Measurements from ENCODE around the gene MARVELD1. TPM values are rescaled to one million over a fixed set of nuclear protein-coding genes. Genes with fewer than 3 reads are reported as not detected.

Gene MARVELD1
- total RNA-seq, 2 donors from 2014 or later = 87.5 to 96.8 TPM

DNA sequence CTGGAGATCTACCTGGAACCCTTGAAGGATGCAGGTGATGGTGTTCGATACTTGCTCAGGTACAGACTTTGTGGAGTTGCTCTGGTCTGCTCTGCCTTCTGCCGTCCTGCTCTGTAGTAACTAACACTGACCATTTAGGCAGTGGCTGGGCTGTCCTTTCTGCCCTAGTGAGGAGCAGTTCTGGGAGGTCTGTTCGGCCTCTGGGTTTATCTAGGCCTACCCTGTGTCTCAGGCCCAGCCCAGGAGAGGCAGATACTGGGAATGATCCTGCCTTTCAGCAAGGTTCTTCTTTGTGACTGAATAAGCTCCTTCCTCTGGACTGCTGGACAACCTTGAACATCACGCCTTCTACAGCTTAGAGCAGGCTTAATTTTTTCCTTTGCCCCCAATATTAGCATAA, 25.1 kb downstream of the MARVELD1 start:
- DNase-seq (ENCODE audit: low spot score) = no peak
- intact Hi-C loops (cut with DNase I) = loop anchor here in 1 of 2 donors (5.0 kb wide), 1 partner anchor 51 kb away; the partner anchor contains the start of gene AVPI1

DNA sequence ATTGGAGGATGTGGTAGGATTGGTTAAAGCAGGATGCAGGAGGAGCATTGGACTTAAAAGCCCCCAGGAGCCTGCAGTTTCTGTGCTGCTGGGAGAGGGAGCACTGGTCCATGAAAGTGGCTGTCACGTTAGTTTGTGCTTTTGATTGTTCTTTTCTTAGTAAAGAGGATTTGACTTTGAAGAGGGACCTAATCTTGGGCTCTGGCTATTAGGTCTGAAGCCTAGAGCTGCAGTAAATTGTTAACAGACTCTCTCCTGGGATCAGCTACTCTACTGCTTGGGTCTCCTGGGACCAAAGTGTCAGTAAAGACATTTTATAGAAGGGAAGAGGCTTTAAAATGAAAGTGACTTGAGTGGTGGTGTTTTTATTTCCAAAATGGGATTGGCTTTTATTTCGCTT, 27.1 kb downstream of the MARVELD1 start:
- no peak for DNase-seq (ENCODE audit: low spot score)
- intact Hi-C loops (cut with DNase I) = no loop called here

DNA sequence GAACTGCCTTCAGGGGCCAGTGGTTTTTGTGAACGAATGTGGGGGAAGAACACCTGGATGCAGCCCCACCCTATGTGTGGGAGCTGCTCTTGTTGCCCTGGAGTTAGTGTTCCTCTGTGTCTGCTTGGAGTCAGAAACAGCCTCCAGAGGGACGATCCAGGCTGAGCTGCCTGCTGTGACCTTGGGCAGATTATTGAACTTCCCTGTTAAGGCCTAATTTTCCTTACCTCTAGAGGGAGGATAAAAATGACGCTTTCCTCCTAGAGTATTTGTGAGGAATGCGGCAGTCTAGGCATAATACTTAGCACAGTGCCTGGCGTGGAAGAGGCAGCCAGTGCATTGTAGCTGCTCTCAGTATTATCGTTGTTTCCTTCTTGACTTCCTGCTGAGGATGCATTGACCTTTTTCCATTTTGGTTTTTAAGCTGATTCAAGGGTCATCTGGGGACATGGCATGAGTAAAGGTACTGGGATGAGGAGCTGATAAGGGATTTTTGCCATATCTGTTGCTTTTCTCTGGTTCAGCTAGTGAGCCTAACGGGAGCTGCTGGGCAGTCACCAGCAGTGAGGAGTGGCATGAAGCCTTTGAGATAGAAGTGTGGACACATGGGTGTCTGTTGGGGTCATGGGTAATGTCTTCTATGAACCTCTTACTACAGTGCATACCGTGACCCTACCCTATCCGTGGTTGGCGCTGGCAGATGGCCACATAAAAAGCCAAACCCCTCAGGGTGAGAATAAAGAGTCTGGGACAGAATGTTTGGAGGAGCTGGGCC, 29.8 kb downstream of the MARVELD1 start:
- no peak for DNase-seq (ENCODE audit: low spot score)
- intact Hi-C loops (cut with DNase I) = no loop called here

DNA sequence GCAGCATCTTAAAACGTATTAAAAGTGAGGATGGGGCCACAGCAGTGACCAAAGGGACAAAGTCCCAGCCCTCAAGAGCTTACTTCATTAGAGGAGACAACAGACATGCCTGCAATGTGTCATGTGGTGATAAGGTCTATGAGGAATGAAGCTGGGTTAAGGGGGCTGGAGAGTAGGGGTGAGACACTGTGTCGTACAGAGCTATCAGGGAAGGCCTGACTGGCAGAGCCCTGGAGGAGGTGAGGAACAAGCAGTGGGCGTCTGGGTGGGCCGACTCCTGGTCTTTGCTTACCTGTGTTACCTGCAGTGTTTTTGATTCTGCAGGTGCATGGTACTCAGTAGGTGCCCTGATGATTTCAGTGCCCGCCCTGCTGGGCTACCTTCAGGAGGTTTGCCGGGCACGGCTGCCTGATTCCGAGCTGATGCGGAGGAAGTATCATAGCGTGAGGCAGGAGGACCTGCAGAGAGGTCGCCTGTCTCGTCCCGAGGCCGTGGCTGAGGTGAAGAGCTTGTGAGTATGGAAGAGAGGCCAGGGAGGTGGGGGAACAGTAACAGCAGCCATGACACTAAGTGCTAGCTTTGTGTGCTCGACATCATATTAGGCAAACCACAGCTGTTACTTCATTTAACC, 31.0 kb downstream of the MARVELD1 start:
- DNase-seq (ENCODE audit: low spot score) = peak; percentile 12
- intact Hi-C loops (cut with DNase I) = no loop called here

DNA sequence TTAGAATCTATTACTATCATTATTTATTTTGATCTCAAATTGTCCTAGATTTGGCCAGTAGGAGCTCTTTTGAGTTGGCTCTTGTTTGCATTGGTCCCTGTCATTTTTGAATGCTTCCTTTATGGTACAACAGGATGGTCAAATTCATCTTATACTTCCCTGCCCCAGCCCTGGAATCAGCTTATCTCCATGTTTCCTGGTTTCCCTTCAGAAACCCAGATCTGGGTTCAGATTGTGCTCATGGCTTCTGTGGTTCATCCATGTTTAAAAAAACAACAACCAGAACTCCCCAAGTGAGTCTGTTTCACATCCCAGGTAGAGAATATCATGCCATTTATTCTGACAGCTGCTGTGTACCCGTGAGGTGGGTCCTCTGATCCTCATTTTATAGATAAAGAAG, 34.0 kb downstream of the MARVELD1 start:
- no peak for DNase-seq (ENCODE audit: low spot score)

DNA sequence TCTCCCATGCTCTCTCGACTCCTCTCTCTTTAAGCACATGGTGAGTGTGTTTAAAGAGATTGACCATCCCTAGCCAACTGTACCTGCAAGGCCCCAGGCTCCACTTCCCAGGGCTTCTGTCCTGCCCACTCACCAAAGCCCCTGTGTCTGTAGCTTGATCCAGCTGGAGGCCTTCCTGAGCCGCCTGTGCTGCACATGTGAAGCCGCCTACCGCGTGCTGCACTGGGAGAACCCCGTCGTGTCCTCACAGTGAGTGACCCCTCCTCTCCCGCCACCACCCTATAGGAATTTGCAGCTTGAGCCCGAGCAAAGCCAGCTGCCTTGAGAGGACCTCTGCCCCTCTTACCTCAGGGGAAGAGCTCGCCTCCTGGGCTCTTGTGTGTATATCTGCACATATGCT, 34.6 kb downstream of the MARVELD1 start:
- intact Hi-C loops (cut with DNase I) = no loop called here
- DNase-seq (ENCODE audit: low spot score) = peak; percentile 68

More for the DNA sequence above, 34.0 kb downstream of the MARVELD1 start:
- intact Hi-C loops (cut with DNase I) = no loop called here

DNA sequence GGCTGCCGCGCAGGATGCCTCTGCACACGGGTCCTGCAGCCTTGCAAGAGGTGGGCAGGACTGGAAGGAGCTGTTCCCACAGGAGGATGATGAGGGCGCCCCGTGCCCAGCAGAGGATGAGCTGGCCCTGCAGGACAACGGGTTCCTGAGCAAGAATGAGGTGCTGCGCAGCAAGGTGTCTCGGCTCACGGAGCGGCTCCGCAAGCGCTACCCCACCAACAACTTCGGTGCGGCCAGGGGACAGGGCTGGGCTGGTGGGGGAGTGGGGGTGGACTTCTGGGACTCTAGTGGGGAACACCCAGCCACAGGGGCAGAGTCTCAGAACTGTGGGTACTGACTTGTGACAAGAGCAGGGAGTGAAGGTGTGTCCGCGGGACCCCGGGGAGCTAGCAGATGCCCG, 39.4 kb downstream of the MARVELD1 start:
- intact Hi-C loops (cut with DNase I) = no loop called here
- DNase-seq (ENCODE audit: low spot score) = peak; percentile 51

DNA sequence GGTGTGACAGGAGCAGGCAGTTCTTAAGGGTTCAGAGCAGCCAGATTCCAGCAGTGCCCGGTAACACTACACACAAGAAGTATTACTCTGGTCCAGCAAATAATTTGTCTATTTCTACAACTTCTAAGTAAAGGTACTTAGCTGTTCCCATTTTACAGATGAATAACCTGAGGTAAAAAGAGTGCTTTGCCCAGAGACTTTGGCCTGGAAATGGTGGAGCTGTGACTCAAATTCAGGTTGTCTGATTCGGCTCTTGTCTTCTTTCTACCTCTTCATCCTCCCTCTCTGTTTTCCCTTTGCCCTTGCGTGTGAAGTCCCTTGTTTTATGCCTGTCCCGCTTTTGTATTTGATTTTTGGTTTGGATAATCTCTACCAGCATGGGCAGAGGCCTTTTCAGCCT, 41.2 kb downstream of the MARVELD1 start:
- intact Hi-C loops (cut with DNase I) = no loop called here
- DNase-seq (ENCODE audit: low spot score) = no peak

DNA sequence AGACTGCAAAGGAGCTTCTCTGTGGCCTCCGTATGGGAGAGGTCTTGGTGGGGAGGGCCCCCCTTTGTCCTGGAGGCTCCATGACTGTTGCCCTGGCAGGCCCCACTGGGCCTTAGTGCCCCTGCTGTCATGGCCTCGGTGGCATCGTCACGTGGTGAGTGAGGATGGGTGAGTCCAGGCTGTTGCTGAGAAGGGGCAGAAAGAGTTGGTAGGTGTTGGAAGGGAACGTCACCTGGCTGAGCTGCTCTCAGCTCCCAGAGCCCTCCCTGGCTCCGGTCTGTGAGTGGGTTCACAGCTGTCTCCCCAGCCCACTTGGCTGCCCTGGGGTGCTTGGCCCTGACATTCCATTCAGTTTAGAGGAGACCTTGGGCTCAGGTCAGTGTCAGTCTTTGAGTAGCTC, 42.2 kb downstream of the MARVELD1 start:
- peak; percentile 46 for DNase-seq (ENCODE audit: low spot score)
- intact Hi-C loops (cut with DNase I) = no loop called here

DNA sequence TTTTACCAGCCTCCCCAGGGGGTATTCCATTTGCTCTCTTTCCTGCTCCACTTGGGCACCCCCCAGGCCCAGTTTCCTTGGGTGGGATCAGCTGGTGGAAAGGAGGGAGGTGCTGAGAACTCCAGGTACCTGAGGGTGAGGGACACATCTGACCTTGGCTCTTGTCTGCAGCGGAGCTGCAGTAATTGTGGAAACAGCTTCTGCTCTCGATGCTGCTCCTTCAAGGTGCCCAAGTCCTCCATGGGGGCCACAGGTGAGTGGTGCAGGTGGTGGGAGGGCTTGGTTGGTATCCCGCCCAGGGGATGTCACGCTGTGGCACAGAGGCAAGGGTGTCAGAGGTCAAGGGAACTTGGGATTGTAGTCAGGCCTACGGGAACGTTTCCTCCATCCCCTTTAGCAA, 43.9 kb downstream of the MARVELD1 start:
- no peak for DNase-seq (ENCODE audit: low spot score)
- intact Hi-C loops (cut with DNase I) = no loop called here

DNA sequence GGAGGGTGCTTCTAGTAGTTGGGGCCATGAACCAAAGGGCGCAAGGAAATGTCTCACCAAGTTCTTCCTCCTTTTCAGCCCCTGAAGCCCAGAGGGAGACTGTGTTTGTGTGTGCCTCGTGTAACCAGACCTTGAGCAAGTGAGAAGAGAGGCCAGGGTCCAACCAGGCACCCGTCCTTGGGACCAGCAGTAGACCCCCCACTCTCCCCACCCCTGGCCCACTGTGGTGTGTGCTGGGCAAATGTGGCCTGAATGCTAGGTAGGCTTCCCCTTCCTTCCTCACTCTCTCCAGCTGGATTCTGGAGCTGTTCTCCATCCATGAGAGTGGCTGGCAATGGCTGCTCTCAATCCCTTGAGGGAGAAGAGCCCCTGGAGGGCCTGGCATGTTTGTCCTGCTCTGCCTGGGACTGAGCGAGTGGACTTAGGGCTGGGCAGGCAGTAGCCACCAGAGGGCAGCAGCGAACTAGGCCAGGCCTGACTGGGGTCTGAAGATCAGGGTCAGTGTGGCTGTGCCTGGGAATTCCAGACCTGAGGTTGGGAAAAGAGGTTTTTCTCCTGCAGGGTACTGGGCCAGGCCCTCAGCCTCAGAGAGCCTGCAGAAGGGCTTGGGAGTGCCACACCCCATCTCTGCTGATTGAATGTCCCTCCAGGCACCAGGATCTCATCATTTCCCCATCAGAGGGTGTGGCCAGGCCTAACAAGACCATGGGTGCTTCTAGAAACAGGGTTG, 45.8 kb downstream of the MARVELD1 start:
- peak; percentile 86 for DNase-seq (ENCODE audit: low spot score)
- intact Hi-C loops (cut with DNase I) = no loop called here

DNA sequence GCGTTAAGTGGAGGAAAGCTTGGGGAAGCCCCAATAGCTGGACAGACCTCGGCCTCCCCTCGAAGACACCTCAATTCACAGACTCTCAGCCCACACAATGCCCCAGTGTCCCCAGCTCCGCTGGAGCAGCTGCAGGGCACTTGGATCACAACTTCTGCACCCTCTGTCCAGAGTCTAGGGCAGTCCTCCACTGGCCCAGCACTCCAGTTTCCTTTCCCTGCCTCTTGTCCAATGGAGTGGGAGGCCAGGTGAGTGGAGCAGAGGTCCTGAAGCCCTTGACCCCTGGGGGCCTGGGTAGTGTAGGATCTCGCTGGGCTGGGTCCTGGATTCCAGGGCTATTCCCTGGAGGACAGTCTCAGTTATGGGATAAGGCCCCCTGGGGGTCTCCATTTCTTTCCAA, 46.4 kb downstream of the MARVELD1 start:
- intact Hi-C loops (cut with DNase I) = no loop called here
- no peak for DNase-seq (ENCODE audit: low spot score)

DNA sequence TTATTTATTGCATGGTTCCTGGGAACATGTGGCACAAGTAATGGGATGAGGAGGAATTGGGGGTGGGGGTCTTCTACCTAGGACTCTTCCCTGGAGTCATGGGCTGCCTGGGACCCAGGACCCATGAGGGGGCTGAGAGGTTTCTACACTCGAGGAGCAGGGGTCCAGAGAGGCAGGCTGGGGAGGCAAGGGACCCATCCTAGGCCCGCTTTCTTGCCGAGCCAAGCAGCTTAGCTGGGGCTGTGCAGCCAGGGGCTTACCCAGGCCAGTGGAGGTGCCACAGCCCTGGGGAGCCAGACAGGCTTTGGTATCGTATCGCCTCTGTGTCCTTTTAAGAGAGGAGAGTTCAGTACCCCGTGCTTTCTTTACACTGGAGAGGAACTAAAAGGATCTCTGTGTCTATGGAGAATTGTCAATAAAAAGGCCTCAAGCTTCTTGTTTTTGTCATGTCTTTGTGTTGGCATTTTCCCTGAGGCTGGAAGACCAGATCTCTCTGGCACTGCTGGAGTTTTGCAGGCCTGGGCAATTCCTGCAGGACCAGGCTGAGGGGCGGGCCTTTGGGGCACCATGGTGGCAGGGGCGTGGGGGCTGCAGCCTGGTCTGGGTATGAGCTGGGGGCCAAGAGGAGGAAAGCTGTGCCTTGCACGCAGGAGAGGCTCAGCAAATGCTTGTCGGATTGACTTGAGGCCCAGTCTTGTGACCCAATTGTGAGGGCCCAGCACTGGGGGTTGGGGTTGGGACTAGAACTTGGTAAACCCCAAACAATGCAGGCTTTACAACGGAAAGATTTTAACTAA, 47.1 kb downstream of the MARVELD1 start:
- intact Hi-C loops (cut with DNase I) = no loop called here

DNA sequence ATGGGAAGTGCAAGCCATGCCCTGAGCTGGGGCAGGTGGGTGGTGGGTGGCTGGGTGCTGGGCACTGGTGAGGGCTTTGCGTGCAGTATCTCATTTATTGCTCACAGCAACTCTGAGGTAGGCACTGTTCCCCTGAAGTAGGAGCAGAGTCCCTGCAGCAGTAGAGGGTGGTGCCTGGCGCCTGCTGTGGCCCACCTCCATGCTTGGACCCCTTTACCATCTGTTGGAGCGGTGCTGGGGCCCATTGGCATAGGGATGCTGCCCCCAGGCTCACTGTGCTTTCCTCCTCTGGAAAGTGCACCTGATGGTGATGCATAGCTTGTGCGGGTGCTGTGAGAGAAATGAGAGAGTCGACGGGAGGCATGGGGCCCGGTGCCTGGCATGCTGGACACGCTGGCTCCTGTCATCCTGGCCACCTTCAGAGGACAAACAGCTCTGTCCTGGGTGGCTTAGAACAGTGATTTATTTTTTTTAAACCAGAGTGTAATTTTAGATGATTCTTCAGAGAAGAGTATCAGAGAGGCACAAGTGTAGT, 47.9 kb downstream of the MARVELD1 start:
- intact Hi-C loops (cut with DNase I) = no loop called here

More for the DNA sequence above, 47.1 kb downstream of the MARVELD1 start:
- DNase-seq (ENCODE audit: low spot score) = no peak

DNA sequence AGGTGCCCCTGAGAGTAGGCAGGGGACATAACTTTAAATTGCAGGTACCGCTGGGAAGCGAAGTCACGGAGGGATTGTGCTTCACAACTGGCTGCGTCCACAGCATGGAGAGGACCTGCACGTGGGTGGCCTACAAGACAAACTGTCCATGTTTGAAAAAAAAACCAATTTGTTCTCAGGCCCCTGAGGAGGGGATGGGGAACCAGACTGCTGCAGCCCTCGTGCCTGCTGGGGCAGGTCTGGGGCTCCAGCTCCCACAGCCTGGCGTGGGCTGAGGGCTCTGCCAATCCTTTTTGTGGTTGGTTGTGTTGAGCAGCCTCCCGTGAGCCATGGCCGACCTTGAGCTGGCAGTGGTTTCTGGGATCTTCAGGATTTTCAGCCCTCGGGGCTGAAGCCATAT, 48.5 kb downstream of the MARVELD1 start:
- DNase-seq (ENCODE audit: low spot score) = no peak
- intact Hi-C loops (cut with DNase I) = no loop called here

More for the DNA sequence above, 47.9 kb downstream of the MARVELD1 start:
- no peak for DNase-seq (ENCODE audit: low spot score)

DNA sequence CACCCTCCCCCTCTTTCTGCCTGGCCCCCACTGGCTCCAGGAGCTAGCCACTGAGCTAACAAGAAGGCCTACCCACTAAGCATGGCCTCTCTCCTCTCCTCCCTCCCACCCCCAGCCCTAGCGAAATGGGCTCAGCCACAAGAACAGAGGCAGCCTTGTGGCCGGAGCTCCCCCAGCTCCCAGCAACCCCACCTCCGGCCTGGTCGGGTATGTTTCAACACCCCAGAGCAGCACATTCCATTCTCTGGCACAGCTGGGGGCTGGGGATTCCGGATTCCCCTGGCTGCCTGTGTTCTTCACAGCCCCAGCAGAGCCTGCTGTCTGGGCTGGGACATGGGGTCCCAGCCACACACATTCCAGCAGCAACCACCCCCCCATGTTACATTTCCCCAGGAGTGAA, 49.3 kb downstream of the MARVELD1 start:
- intact Hi-C loops (cut with DNase I) = no loop called here
- DNase-seq (ENCODE audit: low spot score) = no peak

DNA sequence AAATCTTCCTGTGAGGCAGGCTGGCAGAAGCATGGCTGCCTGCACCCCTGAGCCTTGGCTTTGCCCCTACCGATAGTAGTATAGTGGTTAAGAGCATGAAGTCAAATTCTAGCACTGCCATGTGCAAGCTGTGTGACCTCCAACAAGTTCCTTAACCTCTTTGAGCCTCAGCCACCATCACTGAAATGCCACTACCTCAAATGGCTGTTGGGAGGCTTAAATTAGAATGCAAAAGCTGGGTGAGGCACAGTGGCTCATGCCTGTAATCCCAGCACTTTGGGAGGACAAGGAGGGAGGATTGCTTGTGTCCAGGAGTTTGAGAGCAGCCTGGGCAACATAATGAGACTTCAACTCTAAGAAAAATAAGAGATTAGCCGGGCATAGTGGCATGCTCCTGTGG, 49.9 kb downstream of the MARVELD1 start:
- intact Hi-C loops (cut with DNase I) = no loop called here

DNA sequence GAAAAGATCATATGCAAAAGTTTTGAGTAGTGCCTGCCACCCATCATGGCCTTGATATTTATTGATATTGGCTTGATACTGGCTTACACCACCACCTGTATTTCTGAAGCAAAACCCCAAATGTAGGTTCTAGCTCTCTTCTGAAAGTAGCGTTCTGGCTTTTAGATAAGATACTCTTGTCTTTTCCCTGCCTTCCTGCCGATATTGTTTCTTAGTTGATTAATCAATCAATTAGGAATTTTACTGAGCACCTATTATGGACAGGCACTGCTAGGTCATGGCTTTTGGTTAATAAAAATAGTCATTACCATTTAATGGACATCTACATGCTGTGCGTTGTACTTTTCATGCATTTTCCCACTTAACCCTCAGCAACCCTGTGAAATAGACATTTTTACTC, 50.4 kb downstream of the MARVELD1 start:
- intact Hi-C loops (cut with DNase I) = no loop called here
- no peak for DNase-seq (ENCODE audit: low spot score)

More for the DNA sequence above, 49.9 kb downstream of the MARVELD1 start:
- no peak for DNase-seq (ENCODE audit: low spot score)

DNA sequence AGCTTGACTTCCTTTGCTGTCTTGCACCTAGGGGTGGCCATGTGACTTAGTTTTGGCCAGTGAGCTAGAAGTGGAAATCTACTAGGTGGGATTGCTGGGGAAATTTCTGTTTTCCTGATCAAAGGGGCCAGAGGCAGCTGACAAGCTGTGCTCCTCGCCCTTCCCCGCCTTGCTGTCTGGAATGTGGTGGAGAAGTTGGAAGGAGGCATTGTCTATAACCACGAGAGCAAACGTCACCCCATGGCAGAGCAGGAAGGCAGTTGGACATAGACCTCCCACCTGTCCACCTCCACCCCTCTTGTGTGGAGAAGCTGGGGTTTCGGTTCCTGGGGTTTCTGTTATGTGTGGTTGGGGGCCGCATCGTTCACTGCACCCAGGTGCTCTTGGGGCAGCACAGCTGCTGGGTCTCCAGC, 51.0 kb downstream of the MARVELD1 start:
- intact Hi-C loops (cut with DNase I) = no loop called here
- DNase-seq (ENCODE audit: low spot score) = no peak

Data from posterior vena cava (tissue), 2 donors.